ENCODE measurements around the gene MRPL36. TPM values are rescaled to one million over a fixed set of nuclear protein-coding genes. Genes with fewer than 3 reads are reported as not detected.

MRPL36 gene
- total RNA-seq, 1 experiment from 2014 or later, result 79.9 TPM

Other genes with a start within 250 kb of the MRPL36 start
- gene NDUFS6, start 1.6 kb upstream of the MRPL36 start, total RNA-seq (2021; ENCODE audit: unreplicated experiment), result 70.6 TPM
- 0.18 TPM for gene IRX4, start 83.1 kb upstream of the MRPL36 start, total RNA-seq (2021; ENCODE audit: unreplicated experiment)